Activated CD4-positive, alpha-beta T cell treated with anti-CD3 and anti-CD28 coated beads, Interleukin-2, Interleukin-4, amounts not matched to agents 100 ng/mL and 50 ng/mL, durations not matched to agents 16 hours and 8 hours (primary cell): ENCODE results near the gene ANKRD13D.
A peak's percentile ranks its signal among the peaks of the same experiment; 100 is the strongest.

Experiments
- DNase-seq: peaks from one replicate; pipeline ENCODE4 v3.0.0-alpha.2; 2020; ENCODE audit warnings: low spot score

ANKRD13D gene

GRCh38 chr11:67303132-67303834 lies 14.2 kb downstream of the ANKRD13D start, which contains the start of gene SSH3:
SSH3 (plus strand) TSS chr11:67303530; CDS start chr11:67303626, 96 bp downstream.
- no peak for DNase-seq

- DNase-seq, result no peak
These were observed 14.8 kb downstream of the ANKRD13D start for GRCh38 chr11:67303835-67304411.

GRCh38 chr11:67304511-67305113 lies 15.5 kb downstream of the ANKRD13D start:
- DNase-seq, result no peak

DNA sequence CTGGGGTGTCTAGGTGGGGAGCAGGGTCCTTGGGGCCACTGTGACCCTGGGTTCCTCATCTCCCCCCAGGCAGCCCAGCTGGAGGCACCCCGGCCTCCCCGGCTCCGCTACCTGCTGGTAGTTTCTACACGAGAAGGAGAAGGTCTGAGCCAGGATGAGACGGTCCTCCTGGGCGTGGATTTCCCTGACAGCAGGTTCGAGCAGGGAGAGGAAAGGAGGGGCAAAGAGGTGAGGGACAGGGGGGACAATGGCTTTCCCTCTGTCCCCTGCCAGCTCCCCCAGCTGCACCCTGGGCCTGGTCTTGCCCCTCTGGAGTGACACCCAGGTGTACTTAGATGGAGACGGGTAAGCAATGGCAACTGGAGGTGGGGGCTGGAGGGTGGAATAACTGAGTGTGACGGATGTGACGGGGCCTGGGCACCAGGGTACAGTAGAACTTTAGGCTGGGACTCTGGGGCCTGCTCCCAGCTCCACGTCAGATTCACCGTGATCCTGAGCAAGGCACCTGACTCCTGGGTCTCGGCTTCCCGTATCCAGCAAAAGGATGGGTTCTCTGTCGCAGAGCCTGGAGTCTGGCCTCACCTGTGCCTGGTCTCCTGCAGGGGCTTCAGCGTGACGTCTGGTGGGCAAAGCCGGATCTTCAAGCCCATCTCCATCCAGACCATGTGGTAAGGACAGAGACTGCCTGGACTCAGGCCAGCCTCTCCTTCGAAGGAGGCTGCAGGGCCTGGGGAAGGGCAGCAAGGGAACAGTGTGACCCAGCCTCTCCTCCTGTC lies 17.9 kb downstream of the ANKRD13D start:
- DNase-seq, result no peak

DNA sequence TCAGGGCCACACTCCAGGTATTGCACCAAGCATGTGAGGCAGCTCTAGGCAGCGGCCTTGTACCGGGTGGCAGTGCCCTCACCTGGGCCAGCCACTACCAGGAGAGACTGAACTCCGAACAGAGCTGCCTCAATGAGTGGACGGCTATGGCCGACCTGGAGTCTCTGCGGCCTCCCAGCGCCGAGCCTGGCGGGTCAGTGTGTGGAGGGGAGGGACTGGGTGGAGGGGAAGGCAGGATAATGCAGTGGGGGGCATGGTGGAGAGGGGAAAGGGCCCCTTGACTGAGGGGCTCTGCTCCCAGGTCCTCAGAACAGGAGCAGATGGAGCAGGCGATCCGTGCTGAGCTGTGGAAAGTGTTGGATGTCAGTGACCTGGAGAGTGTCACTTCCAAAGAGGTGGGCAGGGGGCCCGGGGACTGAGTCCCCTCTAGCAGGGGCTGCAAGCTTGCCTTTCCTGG lies 18.5 kb downstream of the ANKRD13D start:
- no peak for DNase-seq

DNA sequence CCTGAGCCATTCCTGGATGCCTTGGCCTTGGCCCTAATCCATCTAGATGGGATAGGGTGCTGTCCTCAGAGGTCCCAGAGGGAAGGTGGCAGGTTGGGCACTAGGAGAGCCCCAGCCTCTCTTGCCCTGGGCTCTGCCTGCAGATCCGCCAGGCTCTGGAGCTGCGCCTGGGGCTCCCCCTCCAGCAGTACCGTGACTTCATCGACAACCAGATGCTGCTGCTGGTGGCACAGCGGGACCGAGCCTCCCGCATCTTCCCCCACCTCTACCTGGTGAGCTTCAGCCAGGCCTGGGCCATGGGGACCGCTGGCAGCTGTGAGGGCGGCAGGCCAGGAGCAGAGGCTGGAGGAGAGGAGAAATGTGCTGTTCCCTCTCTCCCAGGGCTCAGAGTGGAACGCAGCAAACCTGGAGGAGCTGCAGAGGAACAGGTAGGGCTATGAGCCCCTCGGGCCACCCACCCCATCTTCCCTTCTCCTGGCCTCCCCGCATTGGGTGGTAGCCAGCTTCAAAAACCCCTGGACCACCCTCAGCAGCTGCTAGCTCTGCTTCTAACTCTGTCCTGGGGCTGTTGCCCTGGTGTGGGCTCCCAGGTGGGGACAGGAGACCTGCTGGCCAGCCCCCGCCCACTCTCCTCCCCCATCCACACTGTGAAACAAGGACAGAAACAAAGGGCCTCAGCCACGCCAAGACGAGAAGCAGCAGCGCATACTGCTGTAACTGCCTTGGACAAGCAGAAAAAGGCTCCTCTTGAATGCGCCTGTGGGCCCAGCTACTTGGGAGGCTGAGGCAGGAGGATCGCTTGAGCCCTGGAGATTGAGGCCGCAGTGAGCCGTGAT lies 19.1 kb downstream of the ANKRD13D start:
- no peak for DNase-seq

- no peak for DNase-seq
These were observed 20.1 kb downstream of the ANKRD13D start for GRCh38 chr11:67309166-67309565.

DNA sequence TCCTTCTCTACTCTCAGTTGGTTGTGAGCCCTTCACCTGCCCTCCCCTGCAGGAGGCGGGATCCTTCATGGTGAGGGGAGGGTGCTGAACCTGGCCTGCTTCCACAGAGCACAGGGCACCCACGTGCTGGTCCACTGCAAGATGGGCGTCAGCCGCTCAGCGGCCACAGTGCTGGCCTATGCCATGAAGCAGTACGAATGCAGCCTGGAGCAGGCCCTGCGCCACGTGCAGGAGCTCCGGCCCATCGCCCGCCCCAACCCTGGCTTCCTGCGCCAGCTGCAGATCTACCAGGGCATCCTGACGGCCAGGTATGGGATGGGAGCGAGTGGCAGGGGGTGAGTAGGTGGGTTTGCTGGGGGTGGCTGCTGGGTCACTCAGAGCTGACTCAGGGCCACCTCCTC lies 20.6 kb downstream of the ANKRD13D start:
- DNase-seq, result no peak

- no peak for DNase-seq
These were observed 21.3 kb downstream of the ANKRD13D start for GRCh38 chr11:67310246-67311050.

- DNase-seq, result no peak
These were observed 22.0 kb downstream of the ANKRD13D start for GRCh38 chr11:67311051-67311555.

DNA sequence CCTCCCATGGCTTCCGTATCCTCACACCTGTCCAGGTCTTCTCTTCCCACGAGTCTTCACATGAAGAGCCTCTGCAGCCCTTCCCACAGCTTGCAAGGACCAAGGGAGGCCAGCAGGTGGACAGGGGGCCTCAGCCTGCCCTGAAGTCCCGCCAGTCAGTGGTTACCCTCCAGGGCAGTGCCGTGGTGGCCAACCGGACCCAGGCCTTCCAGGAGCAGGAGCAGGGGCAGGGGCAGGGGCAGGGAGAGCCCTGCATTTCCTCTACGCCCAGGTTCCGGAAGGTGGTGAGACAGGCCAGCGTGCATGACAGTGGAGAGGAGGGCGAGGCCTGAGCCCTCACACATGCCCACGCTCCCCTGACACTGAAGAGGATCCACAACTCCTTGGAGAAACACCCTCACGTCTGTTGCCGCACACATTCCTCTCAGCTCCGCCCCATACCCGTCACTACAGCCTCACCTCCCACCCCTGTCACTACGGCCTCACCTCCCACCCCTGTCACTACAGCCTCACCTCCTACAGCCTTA lies 22.5 kb downstream of the ANKRD13D start:
- no peak for DNase-seq

- no peak for DNase-seq
These were observed 23.3 kb downstream of the ANKRD13D start for GRCh38 chr11:67312187-67313021.

DNA sequence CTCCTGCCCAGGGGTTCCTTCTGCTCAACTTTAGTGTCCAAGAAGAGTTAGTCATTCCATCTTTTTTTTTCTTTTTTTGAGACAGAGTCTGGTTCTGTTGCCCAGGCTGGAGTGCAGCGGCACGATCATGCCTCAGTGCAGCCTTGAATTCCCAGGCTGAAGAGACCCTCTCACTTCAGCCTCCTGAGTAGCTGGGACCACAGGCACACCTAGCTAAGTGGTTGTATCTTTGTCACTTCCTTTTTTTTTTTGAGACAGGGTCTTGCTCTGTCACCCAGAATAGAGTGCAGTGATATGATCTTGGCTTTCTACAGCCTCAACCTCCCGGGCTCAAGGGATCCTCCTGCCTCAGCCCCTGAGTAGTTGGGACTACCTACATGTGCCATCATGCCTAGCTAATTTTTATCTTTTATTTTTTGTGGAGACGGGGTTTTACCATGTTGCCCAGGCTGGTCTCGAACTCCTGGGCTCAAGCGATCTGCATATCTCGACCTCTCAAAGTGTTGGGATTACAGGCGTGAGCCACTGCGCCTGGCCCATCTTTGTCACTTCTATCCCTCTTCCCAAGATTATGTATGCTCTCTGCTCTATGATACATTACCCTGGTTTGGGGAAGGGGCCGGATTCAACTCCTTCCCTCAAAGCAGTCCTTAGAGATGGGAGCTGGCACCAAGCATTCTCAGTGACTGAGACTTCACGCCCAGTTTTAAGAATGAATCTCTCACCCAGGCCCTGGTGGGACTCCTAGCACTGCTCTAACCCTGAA lies 24.2 kb downstream of the ANKRD13D start:
- no peak for DNase-seq

DNA sequence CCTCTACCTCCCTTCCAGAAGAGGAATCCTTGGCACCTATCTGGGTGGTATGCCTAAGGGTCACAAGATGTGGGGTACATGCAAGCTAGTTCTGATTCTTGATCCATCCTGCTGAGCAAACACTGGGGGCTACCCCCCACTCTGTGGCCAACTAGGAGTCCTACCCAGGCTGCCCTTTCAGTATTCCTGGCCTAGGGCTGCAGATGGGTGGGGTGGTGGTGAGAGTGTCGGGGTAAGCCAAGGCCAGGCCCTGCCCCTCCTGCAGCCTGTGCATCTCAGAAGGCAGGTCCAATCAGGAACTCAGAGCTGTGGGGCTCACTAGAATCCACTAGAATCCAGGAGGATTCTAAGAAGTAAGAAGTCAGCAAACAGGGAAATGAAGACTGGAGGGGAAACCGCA lies 25.1 kb downstream of the ANKRD13D start:
- DNase-seq, result no peak

GRCh38 chr11:67315325-67315909 lies 26.3 kb downstream of the ANKRD13D start:
- no peak for DNase-seq

DNA sequence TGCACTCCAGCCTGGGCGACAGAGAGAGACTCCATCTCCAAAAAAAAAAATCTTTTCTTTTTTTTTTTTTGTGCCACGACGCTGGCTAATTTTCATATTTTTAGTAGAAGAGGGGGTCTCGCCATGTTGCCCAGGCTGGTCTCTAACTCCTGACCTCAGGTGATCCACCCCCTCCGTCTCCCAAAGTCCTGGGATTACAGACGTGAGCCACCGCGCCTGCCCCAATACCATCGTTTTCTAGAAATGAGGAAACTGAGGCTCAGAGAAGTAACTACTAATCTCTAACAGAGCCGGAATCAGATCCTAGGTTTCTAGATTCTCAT lies 27.7 kb downstream of the ANKRD13D start:
- no peak for DNase-seq

GRCh38 chr11:67317205-67317887 lies 28.2 kb downstream of the ANKRD13D start:
- peak; percentile 99 for DNase-seq
